GM23248 (cell line): ENCODE data around the gene FYB1.

ENCODE experiments used
- EZH2 ChIP-seq: fragments of 200-600 bp; sonication (generic); IDR thresholded peaks from 2 replicates; pipeline ENCODE4 v1.6.1; 2018; ENCODE audit warnings: antibody characterized with exemption, mild to moderate bottlenecking; ENCODE audit not compliant: insufficient read depth, poor library complexity, severe bottlenecking
- EZH2phosphoT487 ChIP-seq: fragments of 200-600 bp; sonication (generic); IDR thresholded peaks from 2 replicates; pipeline ENCODE4 v1.6.1; 2018; ENCODE audit warnings: antibody characterized with exemption, moderate library complexity, mild to moderate bottlenecking, low read depth; ENCODE audit not compliant: insufficient read depth

DNA sequence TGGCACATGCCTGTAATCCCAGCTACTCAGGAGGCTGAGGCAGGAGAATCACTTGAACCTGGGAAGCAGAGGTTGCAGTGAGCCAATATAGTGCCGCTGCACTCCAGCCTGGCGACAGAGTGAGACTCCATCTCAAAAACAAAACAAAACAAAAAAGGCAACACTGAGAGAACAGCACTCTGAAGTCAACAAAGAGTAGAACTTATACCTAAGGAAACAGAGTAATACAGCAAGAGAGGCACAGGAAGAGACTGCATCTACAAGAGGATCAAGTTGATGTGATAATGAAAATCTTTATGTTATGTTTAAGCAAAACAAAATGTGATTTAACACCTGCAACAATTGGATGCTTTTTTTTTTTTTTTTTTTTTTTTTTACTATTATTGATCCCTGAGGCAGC lies 33.1 kb downstream of the FYB1 start:
- TF ChIP-seq EZH2: no peak
- no peak for TF ChIP-seq EZH2phosphoT487
